HCT116 (cell line): ENCODE measurements around the gene JAK3. TPM values are rescaled to one million over a fixed set of nuclear protein-coding genes. Genes with fewer than 3 reads are reported as not detected.

ENCODE experiments used
- ATAC-seq: fragments of 200-7000 bp; cut with Tn5 transposase; 2 replicates; pipeline ENCODE4 v1.9.1; 2020; ENCODE audit warnings: mild to moderate bottlenecking, moderate library complexity
- BruUV-seq: library from RNA; stranded (reverse); fragments of 400-500 nt; replicated peaks from 2 replicates; lab custom pipeline; 2021; lab: Mats Ljungman, UMichigan
- CTCF ChIA-PET: fragments of 300-600 bp; sonication (Branson Sonifier 250); formaldehyde crosslinking; loops from one replicate; lab custom pipeline; 2021; ENCODE audit warnings: antibody characterized with exemption; lab: Charles Lee
- POLR2A ChIA-PET: fragments of 300-600, 350-600 bp; sonication (Branson Sonifier 250); formaldehyde crosslinking; loops from one replicate; lab custom pipeline; 2021; ENCODE audit warnings: antibody characterized with exemption; lab: Charles Lee
- RAD21 ChIA-PET, 2 experiments: fragments of 300-600 bp; sonication (Branson Sonifier 250); formaldehyde crosslinking; loops; one replicate each; lab custom pipeline; 2023; ENCODE audit warnings: low total read pairs in 2 of 2; ENCODE audit not compliant: uncharacterized antibody in 2 of 2, unreplicated experiment in 2 of 2, low non-redundant PET in 1 of 2; lab: Charles Lee
- DNase-seq: peaks from one replicate; pipeline ENCODE4 v3.0.0-alpha.2; 2010; ENCODE audit warnings: low read depth, low spot score
- H2AFZ ChIP-seq: fragments of 200-600 bp; shearing (Covaris generic), sonication (generic); 2 replicates; pipeline ENCODE4 v1.6.1; 2017; ENCODE audit warnings: low read depth, mixed run types, mixed read lengths, antibody characterized with exemption, low read length; ENCODE audit not compliant: poor library complexity, severe bottlenecking
- H3K27ac ChIP-seq: 2 replicates; pipeline ENCODE4 v1.5.1; 2012; ENCODE audit warnings: low read depth, low read length
- H3K27me3 ChIP-seq: fragments of 200-600 bp; sonication (generic); 2 replicates; pipeline ENCODE4 v1.6.1; 2016; ENCODE audit warnings: mixed run types, low read length, mixed read lengths; ENCODE audit not compliant: insufficient read depth
- H3K36me3 ChIP-seq, 2 experiments: fragments of 200-500 bp in 1 of 2; fragments of 200-600 bp in 1 of 2; sonication (Bioruptor generic) in 1 of 2; sonication (generic) in 1 of 2; 2 replicates each; pipeline versions ENCODE4 v1.5.1 to v1.6.1; 2014 to 2016; ENCODE audit warnings: low read length in 2 of 2, inconsistent platforms in 1 of 2, mixed read lengths in 1 of 2, mixed run types in 1 of 2; ENCODE audit not compliant: insufficient read depth in 2 of 2, control insufficient read depth in 1 of 2
- H3K4me1 ChIP-seq, 2 experiments: fragments of 200-600 bp in 1 of 2; sonication (generic) in 1 of 2; 2 replicates each; pipeline versions ENCODE4 v1.5.1 to v1.6.1; 2012 to 2017; ENCODE audit warnings: low read length in 2 of 2, inconsistent platforms in 1 of 2, mild to moderate bottlenecking in 1 of 2, mixed read lengths in 1 of 2, mixed run types in 1 of 2, moderate library complexity in 1 of 2; ENCODE audit not compliant: insufficient read depth in 2 of 2, control insufficient read depth in 1 of 2
- H3K4me2 ChIP-seq: fragments of 200-600 bp; sonication (generic); 2 replicates; pipeline ENCODE4 v1.6.1; 2017; ENCODE audit warnings: mixed run types, low read length, mixed read lengths
- H3K4me3 ChIP-seq, 2 experiments: fragments of 200-600 bp in 1 of 2; sonication (generic) in 1 of 2; replicated peaks in 1 of 2; 2 replicates each; pipeline ENCODE4 v1.5.1; 2011 to 2016; ENCODE audit warnings: low read length in 2 of 2, control low read depth in 1 of 2, low read depth in 1 of 2, mild to moderate bottlenecking in 1 of 2, mixed read lengths in 1 of 2, mixed run types in 1 of 2
- H3K79me2 ChIP-seq: fragments of 200-600 bp; sonication (generic); 2 replicates; pipeline ENCODE4 v1.6.1; 2017; ENCODE audit warnings: mild to moderate bottlenecking, mixed run types, low read length, moderate library complexity, mixed read lengths; ENCODE audit not compliant: insufficient read depth
- H3K9ac ChIP-seq: fragments of 200-600 bp; sonication (generic); 2 replicates; pipeline ENCODE4 v1.6.1; 2016; ENCODE audit warnings: low read length, mixed read lengths
- H3K9me2 ChIP-seq: fragments of 200-600 bp; sonication (generic), shearing (Covaris generic); 2 replicates; pipeline ENCODE4 v1.6.1; 2017; ENCODE audit warnings: mixed run types, mild to moderate bottlenecking, moderate library complexity; ENCODE audit not compliant: insufficient read depth
- H3K9me3 ChIP-seq, 2 experiments: fragments of 200-500 bp in 1 of 2; fragments of 200-600 bp in 1 of 2; sonication (Bioruptor generic) in 1 of 2; sonication (generic) in 1 of 2; 2 replicates each; pipeline ENCODE4 v1.6.1; 2014 to 2017; ENCODE audit warnings: low read length in 2 of 2, mixed read lengths in 2 of 2, inconsistent platforms in 1 of 2, low read depth in 1 of 2, mild to moderate bottlenecking in 1 of 2, mixed run types in 1 of 2, moderate library complexity in 1 of 2; ENCODE audit not compliant: control insufficient read depth in 1 of 2, insufficient read depth in 1 of 2
- H4K20me1 ChIP-seq: fragments of 200-600 bp; sonication (generic), shearing (Covaris generic); 2 replicates; pipeline ENCODE4 v1.6.1; 2017; ENCODE audit warnings: mixed run types, mild to moderate bottlenecking, moderate library complexity; ENCODE audit not compliant: insufficient read depth
- CEBPB ChIP-seq: IDR thresholded peaks from 2 replicates; pipeline ENCODE4 v1.6.1; 2012; ENCODE audit warnings: low read depth
- EGR1 ChIP-seq: IDR thresholded peaks from 2 replicates; pipeline ENCODE4 v1.6.1; 2012; ENCODE audit warnings: low read depth
- EZH2phosphoT487 ChIP-seq: fragments of 200-600 bp; IDR thresholded peaks from 2 replicates; pipeline ENCODE4 v1.6.1; 2018; ENCODE audit warnings: antibody characterized with exemption, borderline replicate concordance
- POLR2A ChIP-seq: IDR thresholded peaks from 2 replicates; pipeline ENCODE4 v1.7.0; 2011; ENCODE audit warnings: borderline replicate concordance; ENCODE audit not compliant: insufficient read depth, insufficient read length; ENCODE audit errors: extremely low read depth
- SP1 ChIP-seq: IDR thresholded peaks from 2 replicates; pipeline ENCODE4 v1.6.1; 2012; ENCODE audit warnings: low read depth
- SRF ChIP-seq: IDR thresholded peaks from 2 replicates; pipeline ENCODE4 v1.6.1; 2012; ENCODE audit warnings: low read depth
- TCF7L2 ChIP-seq: IDR thresholded peaks from 2 replicates; pipeline ENCODE4 v1.7.0; 2011; ENCODE audit warnings: borderline replicate concordance, inconsistent platforms; ENCODE audit not compliant: insufficient read depth, insufficient read length; ENCODE audit errors: extremely low read depth
- YY1 ChIP-seq: IDR thresholded peaks from 2 replicates; pipeline ENCODE4 v1.6.1; 2011; ENCODE audit warnings: low read length, low read depth, moderate library complexity, mild to moderate bottlenecking; ENCODE audit not compliant: insufficient replicate concordance; ENCODE audit errors: extremely low read depth
- ZNF274 ChIP-seq: fragments of 200-500 bp; sonication (Bioruptor generic); IDR thresholded peaks from 2 replicates; pipeline ENCODE4 v1.6.1; 2014; ENCODE audit warnings: mild to moderate bottlenecking, low read depth, low read length, inconsistent platforms
- intact Hi-C: fragments of 100-400 bp; cut with micrococcal nuclease; formaldehyde crosslinking; loops from 2 replicates; pipeline ENCODE4 v1.10.0; 2022
- total RNA-seq: library from RNA; stranded (reverse); gene quantifications from one replicate; pipeline ENCODE4 v1.2.1, GENCODE V29; 2021; ENCODE audit not compliant: unreplicated experiment
- TF ChIP-seq, protein P1 (sequence below): IDR thresholded peaks from 2 replicates; pipeline ENCODE4 v1.6.1; 2012
- TF ChIP-seq, protein P2 (sequence below): IDR thresholded peaks from 2 replicates; pipeline ENCODE4 v1.6.1; 2012; ENCODE audit warnings: low read depth
- TF ChIP-seq, protein P3 (sequence below): IDR thresholded peaks from 2 replicates; pipeline ENCODE4 v1.6.1; 2012

JAK3 gene
- total RNA-seq, 1 experiment from 2014 or later: 5.7 TPM

DNA sequence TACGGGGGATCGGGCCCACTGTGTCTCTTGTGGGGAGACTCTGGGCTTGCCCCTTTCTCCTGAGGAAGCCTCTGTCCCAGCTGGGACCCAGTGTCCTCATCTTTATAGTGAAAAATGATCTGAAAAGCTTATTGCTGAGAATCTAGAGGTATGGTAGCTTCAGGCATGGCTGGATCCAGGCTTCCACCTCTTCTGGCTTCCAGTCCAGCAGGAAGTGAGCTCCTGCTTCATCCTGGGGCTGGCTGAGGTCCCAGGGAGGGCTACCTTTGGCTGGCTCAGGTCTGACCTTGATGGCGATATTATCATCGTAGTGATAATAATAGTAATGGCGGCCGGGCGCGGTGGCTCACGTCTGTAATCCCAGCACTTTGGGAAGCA lies 27.0 kb upstream of the JAK3 start:
- TF ChIP-seq ZNF274 (no peak), TCF7L2 (no peak), SP1 (no peak), EGR1 (no peak), POLR2A (no peak), YY1 (no peak), EZH2phosphoT487 (no peak), SRF (no peak), CEBPB (no peak)
- TF ChIP-seq, protein P1, sequence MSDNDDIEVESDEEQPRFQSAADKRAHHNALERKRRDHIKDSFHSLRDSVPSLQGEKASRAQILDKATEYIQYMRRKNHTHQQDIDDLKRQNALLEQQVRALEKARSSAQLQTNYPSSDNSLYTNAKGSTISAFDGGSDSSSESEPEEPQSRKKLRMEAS: no peak
- TF ChIP-seq, protein P2, sequence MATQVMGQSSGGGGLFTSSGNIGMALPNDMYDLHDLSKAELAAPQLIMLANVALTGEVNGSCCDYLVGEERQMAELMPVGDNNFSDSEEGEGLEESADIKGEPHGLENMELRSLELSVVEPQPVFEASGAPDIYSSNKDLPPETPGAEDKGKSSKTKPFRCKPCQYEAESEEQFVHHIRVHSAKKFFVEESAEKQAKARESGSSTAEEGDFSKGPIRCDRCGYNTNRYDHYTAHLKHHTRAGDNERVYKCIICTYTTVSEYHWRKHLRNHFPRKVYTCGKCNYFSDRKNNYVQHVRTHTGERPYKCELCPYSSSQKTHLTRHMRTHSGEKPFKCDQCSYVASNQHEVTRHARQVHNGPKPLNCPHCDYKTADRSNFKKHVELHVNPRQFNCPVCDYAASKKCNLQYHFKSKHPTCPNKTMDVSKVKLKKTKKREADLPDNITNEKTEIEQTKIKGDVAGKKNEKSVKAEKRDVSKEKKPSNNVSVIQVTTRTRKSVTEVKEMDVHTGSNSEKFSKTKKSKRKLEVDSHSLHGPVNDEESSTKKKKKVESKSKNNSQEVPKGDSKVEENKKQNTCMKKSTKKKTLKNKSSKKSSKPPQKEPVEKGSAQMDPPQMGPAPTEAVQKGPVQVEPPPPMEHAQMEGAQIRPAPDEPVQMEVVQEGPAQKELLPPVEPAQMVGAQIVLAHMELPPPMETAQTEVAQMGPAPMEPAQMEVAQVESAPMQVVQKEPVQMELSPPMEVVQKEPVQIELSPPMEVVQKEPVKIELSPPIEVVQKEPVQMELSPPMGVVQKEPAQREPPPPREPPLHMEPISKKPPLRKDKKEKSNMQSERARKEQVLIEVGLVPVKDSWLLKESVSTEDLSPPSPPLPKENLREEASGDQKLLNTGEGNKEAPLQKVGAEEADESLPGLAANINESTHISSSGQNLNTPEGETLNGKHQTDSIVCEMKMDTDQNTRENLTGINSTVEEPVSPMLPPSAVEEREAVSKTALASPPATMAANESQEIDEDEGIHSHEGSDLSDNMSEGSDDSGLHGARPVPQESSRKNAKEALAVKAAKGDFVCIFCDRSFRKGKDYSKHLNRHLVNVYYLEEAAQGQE: no peak
- TF ChIP-seq, protein P3, sequence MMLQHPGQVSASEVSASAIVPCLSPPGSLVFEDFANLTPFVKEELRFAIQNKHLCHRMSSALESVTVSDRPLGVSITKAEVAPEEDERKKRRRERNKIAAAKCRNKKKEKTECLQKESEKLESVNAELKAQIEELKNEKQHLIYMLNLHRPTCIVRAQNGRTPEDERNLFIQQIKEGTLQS: no peak
- Histone ChIP-seq H3K4me3 (no peak overlapping the region; a peak in 1 of 4 replicates), H3K4me1 (peaks cover 10 to 18% of the 10 kb centered on the region in 2 experiments), H3K36me3 (no peaks in the 10 kb centered on the region), H3K27ac (peak overlapping the region; percentile 16; the same call in 1 of the 2 replicates), H2AFZ (peak overlapping the region; percentile 67), H3K79me2 (no peaks in the 10 kb centered on the region), H3K9me2 (no peaks in the 10 kb centered on the region), H4K20me1 (no peaks in the 10 kb centered on the region), H3K9me3 (no peaks in the 10 kb centered on the region), H3K27me3 (no peaks in the 10 kb centered on the region), H3K9ac (0 out of 2 replicates have a peak overlapping the region, but pooled peaks have one; percentile 23), H3K4me2 (peak overlapping the region; percentile 86)
- CTCF ChIA-PET: no interaction called here
- no TSS peak for BruUV-seq
- intact Hi-C loops: no loop called here
- RAD21 ChIA-PET: no interaction called here
- ATAC-seq (no peak), DNase-seq (no peak)
- POLR2A ChIA-PET: no interaction called here
